D721Med (cell line): ENCODE results near the gene STRN4.
A peak's percentile ranks its signal among the peaks of the same experiment; 100 is the strongest.

Experiments
- DNase-seq: peaks from one replicate; pipeline ENCODE4 v3.0.0; 2011; ENCODE audit warnings: low spot score; ENCODE audit not compliant: insufficient read length
- FAIRE-seq: peaks from 2 replicates; lab custom pipeline; 2011; peaks lifted over from hg19 to GRCh38; lab: Jason Lieb, UNC
- TF ChIP-seq, protein P1 (sequence below): IDR thresholded peaks from 2 replicates; pipeline ENCODE4 v1.5.1; 2012; ENCODE audit warnings: mild to moderate bottlenecking, control low read depth; ENCODE audit not compliant: insufficient read depth; ENCODE audit errors: missing control alignments

STRN4 gene, protein sequence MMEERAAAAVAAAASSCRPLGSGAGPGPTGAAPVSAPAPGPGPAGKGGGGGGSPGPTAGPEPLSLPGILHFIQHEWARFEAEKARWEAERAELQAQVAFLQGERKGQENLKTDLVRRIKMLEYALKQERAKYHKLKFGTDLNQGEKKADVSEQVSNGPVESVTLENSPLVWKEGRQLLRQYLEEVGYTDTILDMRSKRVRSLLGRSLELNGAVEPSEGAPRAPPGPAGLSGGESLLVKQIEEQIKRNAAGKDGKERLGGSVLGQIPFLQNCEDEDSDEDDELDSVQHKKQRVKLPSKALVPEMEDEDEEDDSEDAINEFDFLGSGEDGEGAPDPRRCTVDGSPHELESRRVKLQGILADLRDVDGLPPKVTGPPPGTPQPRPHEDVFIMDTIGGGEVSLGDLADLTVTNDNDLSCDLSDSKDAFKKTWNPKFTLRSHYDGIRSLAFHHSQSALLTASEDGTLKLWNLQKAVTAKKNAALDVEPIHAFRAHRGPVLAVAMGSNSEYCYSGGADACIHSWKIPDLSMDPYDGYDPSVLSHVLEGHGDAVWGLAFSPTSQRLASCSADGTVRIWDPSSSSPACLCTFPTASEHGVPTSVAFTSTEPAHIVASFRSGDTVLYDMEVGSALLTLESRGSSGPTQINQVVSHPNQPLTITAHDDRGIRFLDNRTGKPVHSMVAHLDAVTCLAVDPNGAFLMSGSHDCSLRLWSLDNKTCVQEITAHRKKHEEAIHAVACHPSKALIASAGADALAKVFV

DNA sequence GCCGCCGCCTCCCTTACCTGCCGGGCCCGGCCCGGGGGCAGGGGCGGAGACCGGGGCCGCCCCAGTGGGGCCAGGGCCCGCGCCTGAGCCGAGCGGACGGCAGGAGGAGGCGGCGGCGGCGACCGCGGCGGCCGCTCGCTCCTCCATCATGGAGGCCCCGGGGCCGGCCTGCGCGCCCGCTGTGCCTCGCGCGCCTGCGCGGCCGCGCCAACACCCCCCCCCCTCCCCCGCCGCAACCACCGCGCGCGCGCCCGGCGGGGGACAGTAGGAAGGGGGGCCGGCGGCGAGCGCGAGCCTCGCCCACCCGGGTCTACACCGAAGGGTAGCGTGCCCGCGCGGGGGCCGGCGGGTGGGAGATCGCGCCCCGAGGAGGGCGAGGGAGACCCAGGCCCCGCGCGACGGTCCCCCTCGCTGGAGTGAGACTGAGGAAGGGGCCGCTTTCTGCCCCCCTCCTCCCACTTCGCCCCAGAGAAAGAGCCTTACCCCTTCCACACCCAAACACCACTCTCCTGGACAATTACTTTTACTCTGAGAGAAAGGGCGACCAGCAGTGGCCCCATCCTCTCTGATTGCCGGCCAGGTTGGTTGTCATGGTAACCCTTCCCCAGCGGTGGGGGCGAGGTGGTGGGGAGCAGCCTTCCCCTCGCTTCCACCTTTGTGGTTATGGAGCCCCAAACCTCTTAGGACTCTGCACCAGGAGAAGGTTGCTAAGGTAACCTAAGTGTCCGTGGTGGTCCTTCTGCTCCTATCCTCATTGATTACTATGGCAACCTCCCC is at the start of gene STRN4:
STRN4 (minus strand) TSS at position 170 of the 777 bp plus-strand sequence; CDS start at position 150, 20 bp downstream.
- TF ChIP-seq, protein P1, sequence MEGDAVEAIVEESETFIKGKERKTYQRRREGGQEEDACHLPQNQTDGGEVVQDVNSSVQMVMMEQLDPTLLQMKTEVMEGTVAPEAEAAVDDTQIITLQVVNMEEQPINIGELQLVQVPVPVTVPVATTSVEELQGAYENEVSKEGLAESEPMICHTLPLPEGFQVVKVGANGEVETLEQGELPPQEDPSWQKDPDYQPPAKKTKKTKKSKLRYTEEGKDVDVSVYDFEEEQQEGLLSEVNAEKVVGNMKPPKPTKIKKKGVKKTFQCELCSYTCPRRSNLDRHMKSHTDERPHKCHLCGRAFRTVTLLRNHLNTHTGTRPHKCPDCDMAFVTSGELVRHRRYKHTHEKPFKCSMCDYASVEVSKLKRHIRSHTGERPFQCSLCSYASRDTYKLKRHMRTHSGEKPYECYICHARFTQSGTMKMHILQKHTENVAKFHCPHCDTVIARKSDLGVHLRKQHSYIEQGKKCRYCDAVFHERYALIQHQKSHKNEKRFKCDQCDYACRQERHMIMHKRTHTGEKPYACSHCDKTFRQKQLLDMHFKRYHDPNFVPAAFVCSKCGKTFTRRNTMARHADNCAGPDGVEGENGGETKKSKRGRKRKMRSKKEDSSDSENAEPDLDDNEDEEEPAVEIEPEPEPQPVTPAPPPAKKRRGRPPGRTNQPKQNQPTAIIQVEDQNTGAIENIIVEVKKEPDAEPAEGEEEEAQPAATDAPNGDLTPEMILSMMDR, result no peak
- DNase-seq (peak; percentile 91), FAIRE-seq (no peak)

DNA sequence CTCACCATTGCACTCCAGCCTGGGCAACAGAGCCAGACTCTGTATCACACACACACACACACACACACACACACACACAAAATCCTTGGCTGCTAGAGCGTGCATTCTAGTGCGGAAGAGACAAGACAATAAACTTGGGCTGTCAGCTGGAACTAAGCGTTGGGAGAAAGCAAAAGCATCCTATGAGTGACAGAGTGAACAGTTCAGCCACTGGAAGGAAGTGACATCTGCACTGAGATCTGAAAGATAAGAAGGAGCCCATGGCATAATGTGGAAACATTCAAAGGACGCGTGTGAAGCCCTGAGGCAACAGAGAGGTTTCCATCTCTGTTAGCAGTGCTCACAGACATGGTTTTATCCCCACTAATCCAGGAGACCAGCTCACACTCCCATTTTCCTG is 45.7 kb upstream of the STRN4 start:
- TF ChIP-seq, protein P1, result no peak
- no peak for FAIRE-seq
- DNase-seq, result no peak

DNA sequence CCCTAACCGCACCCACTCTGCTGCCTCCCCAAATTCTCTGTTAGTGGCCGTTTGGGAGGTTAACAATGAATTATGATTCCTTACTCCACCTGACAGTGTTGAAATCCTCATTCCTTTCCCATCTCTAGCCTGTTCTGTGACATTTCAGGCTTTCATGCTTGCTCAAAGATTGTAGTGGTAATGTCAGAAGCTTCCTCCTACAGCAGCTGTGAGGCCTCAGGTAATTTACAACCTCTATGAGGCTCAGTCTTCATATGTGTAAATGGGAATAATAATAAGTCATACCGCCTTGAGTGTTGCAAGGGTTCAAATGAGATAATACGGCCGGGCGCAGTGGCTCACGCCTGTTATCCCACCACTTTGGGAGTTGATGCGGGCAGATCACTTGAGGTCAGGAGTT is 43.1 kb upstream of the STRN4 start:
- TF ChIP-seq, protein P1, result no peak
- FAIRE-seq (no peak), DNase-seq (no peak)

GRCh38 chr19:46788968-46789338 is 42.7 kb upstream of the STRN4 start:
- TF ChIP-seq, protein P1, result no peak
- FAIRE-seq (no peak), DNase-seq (no peak)

DNA sequence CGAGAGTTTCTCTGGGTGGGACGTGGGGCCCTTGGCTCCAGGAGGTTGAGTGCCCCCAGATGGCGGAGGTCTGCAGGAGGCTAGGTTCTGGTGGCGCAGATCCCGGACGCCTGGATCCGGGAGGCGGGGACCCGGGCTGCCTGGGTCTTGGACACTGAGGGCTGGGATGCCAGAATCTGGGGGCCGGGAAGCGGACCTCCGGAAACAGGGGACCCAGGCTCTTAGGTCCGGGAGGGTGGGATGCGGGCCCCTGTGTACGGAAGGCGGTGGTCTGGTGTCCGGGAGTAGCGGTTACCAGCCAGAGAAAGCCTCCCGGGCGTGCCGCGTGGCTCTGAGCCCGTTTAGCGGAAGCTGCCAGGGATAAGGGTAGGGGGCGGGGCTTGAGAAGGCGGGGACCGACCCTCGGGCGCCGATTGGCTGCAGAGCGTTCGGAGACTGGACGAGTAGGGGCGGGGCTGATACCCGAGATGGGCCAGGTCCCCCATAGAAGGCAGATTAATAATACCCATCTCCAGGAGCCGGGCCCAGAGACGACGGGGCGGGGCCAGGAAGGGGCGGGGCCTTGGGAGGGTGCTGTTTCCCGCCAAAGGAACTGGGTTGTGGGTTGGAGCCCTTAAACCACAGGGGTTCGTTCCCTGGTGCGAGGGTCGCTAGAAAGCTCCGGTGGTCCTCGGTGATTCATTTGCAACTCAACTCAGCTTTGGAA is 42.2 kb upstream of the STRN4 start, which contains the start of gene SLC1A5:
SLC1A5 (minus strand) TSS at position 333 of the 706 bp plus-strand sequence. CDS start 629 bp downstream, outside the sequence.
- FAIRE-seq (no peak), DNase-seq (peak; percentile 97)

More for the DNA sequence above, 42.2 kb upstream of the STRN4 start, which contains the start of gene SLC1A5:
- TF ChIP-seq, protein P1, result no peak
